Left renal cortex interstitium (tissue), 4 donors: ENCODE measurements around the gene SEPTIN12. TPM values are rescaled to one million over a fixed set of nuclear protein-coding genes. Genes with fewer than 3 reads are reported as not detected.

Experiments used
- DNase-seq, 4 donors: peaks; one replicate each; pipeline ENCODE4 v3.0.0-alpha.2; 2013; ENCODE audit warnings: low read depth in 4 of 4, low spot score in 2 of 4, missing footprints in 1 of 4
- polyA plus RNA-seq, 4 donors: library from polyadenylated mRNA; unstranded; fragments of 120-200 nt; gene quantifications; one replicate each; pipeline ENCODE4 v1.2.1, GENCODE V29; 2013; ENCODE audit not compliant: insufficient read length in 4 of 4

The SEPTIN12 gene
- polyA plus RNA-seq, 4 donors = 0.19 to 0.30 TPM; not detected in 2

DNA sequence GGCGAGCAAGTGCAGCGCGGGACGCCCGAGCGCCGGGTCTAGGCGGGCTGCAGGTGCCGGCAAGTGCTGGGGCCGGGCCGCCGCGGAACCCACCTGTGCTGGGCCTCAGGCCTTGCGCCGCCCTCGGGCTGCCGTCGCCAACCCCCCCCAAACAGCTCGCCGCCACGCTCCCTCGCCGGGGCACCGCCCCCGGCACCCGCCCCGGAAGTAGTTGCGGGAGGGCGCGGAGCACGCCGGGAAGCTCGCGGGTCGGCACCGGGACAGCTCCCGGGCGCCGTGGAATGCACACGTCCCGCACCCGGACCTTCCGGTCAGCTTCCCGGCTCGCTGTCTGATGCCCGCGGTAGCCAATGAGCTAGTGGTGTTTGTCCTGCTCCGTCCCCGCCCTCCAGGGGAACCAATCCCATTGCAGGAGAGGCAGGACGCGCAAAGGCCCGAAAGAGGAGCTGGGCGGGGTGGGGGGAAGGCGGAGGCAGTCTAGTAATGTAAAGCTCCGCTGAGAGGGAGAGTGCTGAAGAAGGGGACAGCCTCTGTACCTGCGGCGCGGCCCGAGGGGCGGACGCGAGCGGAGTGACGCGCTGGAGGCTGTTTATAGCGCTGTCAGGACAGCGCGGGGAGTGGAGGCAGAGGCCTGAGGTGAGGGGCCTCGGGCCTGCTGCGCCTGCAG is 53.9 kb downstream of the SEPTIN12 start, which contains the start of the genes ANKS3 and DNAAF8:
Gene ANKS3 (minus strand): TSS at position 209 of the 667 bp plus-strand sequence. CDS start 4,122 bp downstream, outside the sequence.
Gene DNAAF8 (plus strand): TSS at position 475 of the 667 bp plus-strand sequence. CDS start 1,978 bp downstream, outside the sequence.
- peak; percentile 81 to 94 (median 86) for DNase-seq

DNA sequence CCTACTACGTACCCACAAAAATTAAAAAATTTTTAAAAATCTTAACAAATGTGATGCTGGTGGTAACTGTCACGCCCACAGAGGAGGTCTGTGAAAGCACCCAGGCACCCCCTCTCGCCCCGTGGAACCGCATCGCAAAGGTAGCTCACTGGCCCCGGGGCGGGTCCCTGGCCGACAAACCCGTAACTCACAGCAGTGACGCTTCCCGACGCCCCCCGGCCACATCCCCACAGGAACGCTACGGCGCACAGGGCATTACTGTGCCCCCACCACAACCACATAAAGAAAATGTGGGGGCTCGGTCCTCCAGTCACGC is 54.4 kb downstream of the SEPTIN12 start:
- DNase-seq = no peak

- no peak for DNase-seq
Observed at GRCh38 chr16:4733211-4733742, 54.9 kb downstream of the SEPTIN12 start.

GRCh38 chr16:4729876-4730275 is 58.3 kb downstream of the SEPTIN12 start:
- DNase-seq = no peak

DNA sequence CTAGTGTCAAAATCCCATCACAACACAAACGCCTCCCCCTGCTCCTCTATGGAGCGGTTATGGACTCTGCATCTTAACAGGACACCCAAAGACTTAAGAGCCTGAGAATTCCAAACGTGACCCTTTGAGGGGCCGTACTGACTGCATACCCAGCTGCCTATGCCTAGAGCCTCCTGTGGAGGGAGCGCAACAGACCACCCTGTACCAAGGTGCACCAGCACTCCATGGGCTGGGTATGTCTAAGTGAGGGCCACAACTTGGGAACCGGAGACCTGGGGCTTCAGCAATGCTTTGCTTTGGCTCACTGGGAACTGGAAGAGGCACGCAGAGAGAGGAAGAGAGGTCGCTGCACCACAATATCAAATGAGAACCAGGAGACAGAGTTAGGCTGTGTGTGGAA is 59.5 kb downstream of the SEPTIN12 start:
- DNase-seq = no peak

Other genes with a start within 250 kb of the SEPTIN12 start
- gene CDIP1, start 249.6 kb downstream of the SEPTIN12 start, polyA plus RNA-seq = 10 to 100 TPM; 28.0 to 30.7 (median 30.6) TPM
- under 1 TPM; 0.23 to 0.43 (median 0.31) TPM for gene C16orf96, start 232.0 kb downstream of the SEPTIN12 start, polyA plus RNA-seq
- gene UBALD1, start 173.5 kb downstream of the SEPTIN12 start, polyA plus RNA-seq = 10 to 100 TPM in 3 of 4 donors, 1 to 10 TPM in 1; 10.0 to 30.7 (median 23.6) TPM
- 10 to 100 TPM; 38.4 to 71.1 (median 61.0) TPM for gene MGRN1, start 163.5 kb downstream of the SEPTIN12 start, polyA plus RNA-seq
- gene NUDT16L1, start 94.8 kb downstream of the SEPTIN12 start, polyA plus RNA-seq = 10 to 100 TPM; 37.0 to 66.3 (median 49.7) TPM
- gene ANKS3, start 54.1 kb downstream of the SEPTIN12 start, polyA plus RNA-seq = 10 to 100 TPM; 18.2 to 38.7 (median 30.3) TPM
- 1 to 10 TPM; 2.0 to 3.5 (median 2.4) TPM for gene DNAAF8, start 53.8 kb downstream of the SEPTIN12 start, polyA plus RNA-seq
- gene ZNF500, start 21.2 kb downstream of the SEPTIN12 start, polyA plus RNA-seq = 10 to 100 TPM; 12.7 to 25.8 (median 16.2) TPM
- gene SMIM22, start 7.0 kb upstream of the SEPTIN12 start, polyA plus RNA-seq = 10 to 100 TPM in 3 of 4 donors, 1 to 10 TPM in 1; 9.6 to 12.4 (median 11.3) TPM
- 10 to 100 TPM; 29.8 to 58.2 (median 40.9) TPM for gene ROGDI, start 14.3 kb upstream of the SEPTIN12 start, polyA plus RNA-seq
- gene GLYR1, start 58.9 kb upstream of the SEPTIN12 start, polyA plus RNA-seq = 100 to 1,000 TPM; 120 to 150 (median 135) TPM
- 10 to 100 TPM; 30.0 to 45.2 (median 34.5) TPM for gene UBN1, start 59.1 kb upstream of the SEPTIN12 start, polyA plus RNA-seq
- gene PPL, start 148.8 kb upstream of the SEPTIN12 start, polyA plus RNA-seq = 10 to 100 TPM; 26.5 to 39.9 (median 31.2) TPM
- gene SEC14L5, start 170.0 kb upstream of the SEPTIN12 start, polyA plus RNA-seq = under 1 TPM; 0.14 to 0.30 (median 0.17) TPM
- gene NAGPA, start 245.6 kb upstream of the SEPTIN12 start, polyA plus RNA-seq = 10 to 100 TPM in 3 of 4 donors, 1 to 10 TPM in 1; 8.8 to 14.8 (median 11.5) TPM